GM19397 (cell line): ENCODE measurements around the gene CCDC127.
A peak's percentile ranks its signal among the peaks of the same experiment; 100 is the strongest.
"Not testable (repeated sequence)": the region's sequence is repeated elsewhere in the genome, so short reads cannot be mapped to it uniquely, and the experiment has no call there.

Experiments
- ATAC-seq: cut with Tn5 transposase; IDR thresholded peaks from one replicate; pipeline ENCODE4 v1.9.1; 2021; ENCODE audit warnings: mild to moderate bottlenecking, moderate library complexity; ENCODE audit not compliant: unreplicated experiment

CCDC127 gene, protein sequence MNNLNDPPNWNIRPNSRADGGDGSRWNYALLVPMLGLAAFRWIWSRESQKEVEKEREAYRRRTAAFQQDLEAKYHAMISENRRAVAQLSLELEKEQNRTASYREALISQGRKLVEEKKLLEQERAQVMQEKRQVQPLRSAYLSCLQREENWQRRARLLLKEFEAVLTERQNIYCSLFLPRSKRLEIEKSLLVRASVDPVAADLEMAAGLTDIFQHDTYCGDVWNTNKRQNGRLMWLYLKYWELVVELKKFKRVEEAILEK

DNA sequence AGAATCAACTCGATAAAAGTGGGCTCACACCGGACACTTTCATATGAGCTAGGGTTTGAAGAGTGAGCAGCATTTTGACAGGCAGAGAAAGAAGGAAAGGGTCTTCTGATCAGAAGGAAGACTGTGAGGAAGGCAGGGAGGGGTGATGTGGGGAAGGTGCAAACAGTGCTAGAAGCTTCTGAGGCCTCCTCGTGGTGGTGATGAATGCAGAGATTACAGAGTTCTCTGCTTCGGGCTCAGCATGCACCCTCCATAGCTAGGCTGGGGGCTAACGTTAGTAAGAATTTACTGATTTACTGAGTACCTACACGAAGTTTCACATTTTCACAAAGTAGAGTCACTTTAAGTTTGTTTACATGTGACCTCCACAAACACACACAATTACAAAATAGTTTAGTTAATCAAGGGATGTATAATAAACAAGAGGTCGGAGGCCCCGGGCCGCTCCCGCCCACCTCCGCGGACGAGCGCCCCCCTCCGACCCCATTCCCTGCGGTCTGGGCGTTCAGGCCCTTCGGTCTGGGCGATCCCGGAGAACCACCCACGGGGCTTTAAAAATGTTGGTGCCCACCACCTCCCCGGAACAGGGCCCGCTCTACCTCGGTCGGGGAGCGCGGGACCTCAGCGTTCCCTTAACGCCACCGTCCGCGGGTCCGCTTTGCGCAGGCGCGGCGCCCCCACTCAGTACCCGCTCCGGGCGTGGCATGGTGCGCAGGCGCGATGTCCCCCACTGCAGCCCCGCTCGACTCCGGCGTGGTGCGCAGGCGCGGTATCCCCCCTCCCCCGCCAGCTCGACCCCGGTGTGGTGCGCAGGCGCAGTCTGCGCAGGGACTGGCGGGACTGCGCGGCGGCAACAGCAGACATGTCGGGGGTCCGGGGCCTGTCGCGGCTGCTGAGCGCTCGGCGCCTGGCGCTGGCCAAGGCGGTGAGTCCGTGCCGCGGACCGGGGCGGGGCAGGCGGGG is at the start of gene CCDC127, which contains the start of gene SDHA:
Gene CCDC127 (minus strand): TSS at position 660 of the 963 bp plus-strand sequence. CDS start 1,304 bp downstream, outside the sequence.
Gene SDHA (plus strand): TSS at position 827 of the 963 bp plus-strand sequence. CDS start 36 bp downstream, at position 863.
- peak; percentile 81 for ATAC-seq

GRCh38 chr5:267716-268115 is 49.8 kb upstream of the CCDC127 start:
- no peak for ATAC-seq

GRCh38 chr5:266311-267026 is 48.5 kb upstream of the CCDC127 start:
- ATAC-seq, result not testable (repeated sequence)

- no peak for ATAC-seq
Observed at GRCh38 chr5:264338-264737, 46.4 kb upstream of the CCDC127 start.

GRCh38 chr5:263275-263974 is 45.5 kb upstream of the CCDC127 start:
- ATAC-seq, result not testable (repeated sequence)

GRCh38 chr5:257148-257547 is 39.2 kb upstream of the CCDC127 start:
- no peak for ATAC-seq

- not testable (repeated sequence) for ATAC-seq
Observed at GRCh38 chr5:256347-256746, 38.4 kb upstream of the CCDC127 start.

GRCh38 chr5:255116-255515 is 37.2 kb upstream of the CCDC127 start:
- ATAC-seq, result not testable (repeated sequence)

GRCh38 chr5:254322-254721 is 36.4 kb upstream of the CCDC127 start:
- not testable (repeated sequence) for ATAC-seq

GRCh38 chr5:252546-252945 is 34.6 kb upstream of the CCDC127 start:
- ATAC-seq, result no peak

DNA sequence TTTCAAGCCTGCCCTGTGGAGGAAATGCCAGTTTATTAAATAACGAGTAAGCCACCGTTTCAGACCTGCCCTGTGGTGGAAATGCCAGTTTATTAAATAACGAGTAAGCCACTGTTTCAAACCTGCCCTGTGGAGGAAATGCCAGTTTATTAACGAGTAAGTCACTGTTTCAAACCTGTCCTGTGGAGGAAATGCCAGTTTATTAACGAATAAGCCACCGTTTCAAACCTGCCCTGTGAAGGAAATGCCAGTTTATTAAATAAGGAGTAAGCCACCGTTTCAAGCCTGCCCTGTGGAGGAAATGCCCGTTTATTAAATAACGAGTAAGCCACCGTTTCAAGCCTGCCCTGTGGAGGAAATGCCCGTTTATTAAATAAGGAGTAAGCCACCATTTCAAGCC is 34.0 kb upstream of the CCDC127 start:
- not testable (repeated sequence) for ATAC-seq

GRCh38 chr5:251538-251937 is 33.6 kb upstream of the CCDC127 start:
- not testable (repeated sequence) for ATAC-seq

DNA sequence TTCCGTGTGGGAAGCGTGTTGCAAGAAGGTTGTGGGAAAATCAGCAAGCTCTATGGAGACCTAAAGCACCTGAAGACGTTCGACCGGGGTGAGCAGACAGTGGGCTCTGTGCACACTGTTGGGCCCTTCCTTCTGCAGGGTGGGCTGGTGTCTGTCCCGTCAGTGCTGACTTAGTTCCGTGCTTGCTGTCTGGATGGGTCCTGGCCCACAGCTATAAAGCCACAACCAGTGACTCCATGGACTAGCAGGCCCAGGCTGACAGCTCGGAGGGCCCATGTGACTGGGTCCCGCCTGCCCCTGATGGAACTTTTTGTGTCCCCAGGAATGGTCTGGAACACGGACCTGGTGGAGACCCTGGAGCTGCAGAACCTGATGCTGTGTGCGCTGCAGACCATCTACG is 33.1 kb upstream of the CCDC127 start:
- ATAC-seq, result not testable (repeated sequence)

GRCh38 chr5:250396-250795 is 32.4 kb upstream of the CCDC127 start:
- not testable (repeated sequence) for ATAC-seq

- ATAC-seq, result not testable (repeated sequence)
Observed at GRCh38 chr5:245717-246116, 27.8 kb upstream of the CCDC127 start.

DNA sequence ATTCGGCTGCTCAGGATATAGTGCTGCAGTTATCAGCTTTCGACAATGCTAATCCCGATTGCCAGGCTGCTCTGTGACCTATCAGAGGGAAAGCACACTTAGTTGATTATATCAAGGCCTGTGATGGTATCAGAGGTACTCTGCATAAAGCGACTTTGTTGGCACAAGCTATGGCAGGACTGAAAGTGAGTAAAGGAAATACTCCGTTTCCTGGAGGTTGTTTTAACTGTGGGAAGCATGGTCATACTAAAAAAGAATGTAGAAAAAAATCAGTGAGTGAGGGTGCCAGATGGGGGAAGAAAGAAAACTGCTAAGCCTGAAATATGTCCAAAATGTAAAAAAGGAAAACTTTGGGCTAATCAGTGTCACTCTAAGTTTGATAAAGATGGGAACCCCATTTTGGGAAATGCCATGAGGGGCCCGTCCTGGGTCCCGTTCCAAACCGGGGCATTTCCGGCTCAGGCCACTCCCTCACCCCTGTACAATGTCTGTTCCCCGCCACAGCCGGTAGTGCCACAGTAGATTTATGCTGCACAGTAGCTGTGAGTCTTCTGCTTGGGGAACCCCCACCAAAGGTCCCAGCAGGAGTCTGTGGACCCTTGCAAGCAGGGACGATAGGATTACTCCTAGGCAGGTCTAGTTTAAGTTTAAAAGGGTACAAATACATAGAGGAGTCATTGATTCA is 25.9 kb upstream of the CCDC127 start:
- ATAC-seq, result not testable (repeated sequence)

GRCh38 chr5:241045-241669 is 23.2 kb upstream of the CCDC127 start:
- ATAC-seq, result not testable (repeated sequence)

GRCh38 chr5:240550-240949 is 22.6 kb upstream of the CCDC127 start:
- ATAC-seq, result not testable (repeated sequence)

DNA sequence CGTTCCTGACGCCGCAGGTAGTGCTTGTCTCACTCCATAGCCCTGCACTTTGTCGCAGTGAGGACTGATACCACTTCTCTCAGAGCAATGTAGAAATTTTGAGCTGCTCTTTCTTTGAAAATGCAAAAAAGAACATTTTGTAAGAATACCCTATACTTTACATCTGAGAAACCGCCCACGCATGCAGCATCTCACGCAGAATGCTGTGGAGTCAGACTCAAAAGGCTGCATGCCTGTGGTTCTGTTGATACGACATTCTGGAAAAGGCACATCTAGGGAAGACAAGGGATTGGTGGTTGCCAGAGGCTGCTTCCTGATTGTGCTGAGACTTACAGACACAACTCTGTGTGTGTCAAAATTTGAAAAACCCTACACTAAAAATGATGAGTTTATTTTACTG is 20.0 kb upstream of the CCDC127 start:
- ATAC-seq, result not testable (repeated sequence)
